ENCODE results near the gene BMERB1.

Gene BMERB1

GRCh38 chr16:15533386-15533785, 99.0 kb downstream of the BMERB1 start:
- no peak overlapping the region for H3K27ac ChIP-seq
- no peak for DNase-seq (ENCODE audit: low spot score)
- POLR2A ChIA-PET (ENCODE audit: low non-redundant PET), result no interaction called here
- no peak for TF ChIP-seq CTCF (conservative IDR thresholded peaks at IDR 0.05; ENCODE audit: low read depth)
- CTCF ChIA-PET, result interaction anchor here (0.7 kb wide), 1 partner anchor 31 kb away, joined by 3 read pairs; no protein-coding TSS in a partner anchor

- DNase-seq (ENCODE audit: low spot score), result no peak
- POLR2A ChIA-PET (ENCODE audit: low non-redundant PET), result no interaction called here
- TF ChIP-seq CTCF (conservative IDR thresholded peaks at IDR 0.05; ENCODE audit: low read depth), result no peak
- CTCF ChIA-PET, result no interaction called here
- H3K27ac ChIP-seq, result no peak overlapping the region
Observed at GRCh38 chr16:15535772-15536171, 101.4 kb downstream of the BMERB1 start.

- no peak for TF ChIP-seq CTCF (conservative IDR thresholded peaks at IDR 0.05; ENCODE audit: low read depth)
- ChIA-PET CTCF (no interaction called here), POLR2A (ENCODE audit: low non-redundant PET) (no interaction called here)
- DNase-seq (ENCODE audit: low spot score), result no peak
- no peak overlapping the region for H3K27ac ChIP-seq
Observed at GRCh38 chr16:15536843-15537242, 102.5 kb downstream of the BMERB1 start.

GRCh38 chr16:15538507-15538906, 104.1 kb downstream of the BMERB1 start:
- ChIA-PET POLR2A (ENCODE audit: low non-redundant PET) (no interaction called here), CTCF (no interaction called here)
- no peak for DNase-seq (ENCODE audit: low spot score)
- no peak for TF ChIP-seq CTCF (conservative IDR thresholded peaks at IDR 0.05; ENCODE audit: low read depth)
- no peak overlapping the region for H3K27ac ChIP-seq

GRCh38 chr16:15539197-15539596, 104.8 kb downstream of the BMERB1 start:
- ChIA-PET CTCF (interaction anchor here (0.7 kb wide), 1 partner anchor 360 kb away, joined by 4 read pairs; no protein-coding TSS in a partner anchor), POLR2A (ENCODE audit: low non-redundant PET) (no interaction called here)
- no peak overlapping the region for H3K27ac ChIP-seq
- no peak for TF ChIP-seq CTCF (conservative IDR thresholded peaks at IDR 0.05; ENCODE audit: low read depth)
- no peak for DNase-seq (ENCODE audit: low spot score)

GRCh38 chr16:15542261-15542660, 107.9 kb downstream of the BMERB1 start:
- ChIA-PET POLR2A (ENCODE audit: low non-redundant PET) (no interaction called here), CTCF (no interaction called here)
- no peak for DNase-seq (ENCODE audit: low spot score)
- no peak overlapping the region for H3K27ac ChIP-seq
- TF ChIP-seq CTCF (conservative IDR thresholded peaks at IDR 0.05; ENCODE audit: low read depth), result no peak
